ENCODE results near the gene SLC25A34.

- TF ChIP-seq, protein P1, sequence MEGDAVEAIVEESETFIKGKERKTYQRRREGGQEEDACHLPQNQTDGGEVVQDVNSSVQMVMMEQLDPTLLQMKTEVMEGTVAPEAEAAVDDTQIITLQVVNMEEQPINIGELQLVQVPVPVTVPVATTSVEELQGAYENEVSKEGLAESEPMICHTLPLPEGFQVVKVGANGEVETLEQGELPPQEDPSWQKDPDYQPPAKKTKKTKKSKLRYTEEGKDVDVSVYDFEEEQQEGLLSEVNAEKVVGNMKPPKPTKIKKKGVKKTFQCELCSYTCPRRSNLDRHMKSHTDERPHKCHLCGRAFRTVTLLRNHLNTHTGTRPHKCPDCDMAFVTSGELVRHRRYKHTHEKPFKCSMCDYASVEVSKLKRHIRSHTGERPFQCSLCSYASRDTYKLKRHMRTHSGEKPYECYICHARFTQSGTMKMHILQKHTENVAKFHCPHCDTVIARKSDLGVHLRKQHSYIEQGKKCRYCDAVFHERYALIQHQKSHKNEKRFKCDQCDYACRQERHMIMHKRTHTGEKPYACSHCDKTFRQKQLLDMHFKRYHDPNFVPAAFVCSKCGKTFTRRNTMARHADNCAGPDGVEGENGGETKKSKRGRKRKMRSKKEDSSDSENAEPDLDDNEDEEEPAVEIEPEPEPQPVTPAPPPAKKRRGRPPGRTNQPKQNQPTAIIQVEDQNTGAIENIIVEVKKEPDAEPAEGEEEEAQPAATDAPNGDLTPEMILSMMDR (IDR thresholded peaks at IDR 0.05; ENCODE audit: low read depth, low read length, poor library complexity, severe bottlenecking), result no peak
- TF ChIP-seq EZH2phosphoT487 (IDR thresholded peaks at IDR 0.05; ENCODE audit: borderline replicate concordance, low read length), result no peak
Measured at GRCh38 chr1:15736038-15736891, at the start of gene SLC25A34.

Measured in DOHH2 (cell line).